ENCODE results near the gene NDUFB5.
A peak's percentile ranks its signal among the peaks of the same experiment; 100 is the strongest.

NDUFB5 gene

DNA sequence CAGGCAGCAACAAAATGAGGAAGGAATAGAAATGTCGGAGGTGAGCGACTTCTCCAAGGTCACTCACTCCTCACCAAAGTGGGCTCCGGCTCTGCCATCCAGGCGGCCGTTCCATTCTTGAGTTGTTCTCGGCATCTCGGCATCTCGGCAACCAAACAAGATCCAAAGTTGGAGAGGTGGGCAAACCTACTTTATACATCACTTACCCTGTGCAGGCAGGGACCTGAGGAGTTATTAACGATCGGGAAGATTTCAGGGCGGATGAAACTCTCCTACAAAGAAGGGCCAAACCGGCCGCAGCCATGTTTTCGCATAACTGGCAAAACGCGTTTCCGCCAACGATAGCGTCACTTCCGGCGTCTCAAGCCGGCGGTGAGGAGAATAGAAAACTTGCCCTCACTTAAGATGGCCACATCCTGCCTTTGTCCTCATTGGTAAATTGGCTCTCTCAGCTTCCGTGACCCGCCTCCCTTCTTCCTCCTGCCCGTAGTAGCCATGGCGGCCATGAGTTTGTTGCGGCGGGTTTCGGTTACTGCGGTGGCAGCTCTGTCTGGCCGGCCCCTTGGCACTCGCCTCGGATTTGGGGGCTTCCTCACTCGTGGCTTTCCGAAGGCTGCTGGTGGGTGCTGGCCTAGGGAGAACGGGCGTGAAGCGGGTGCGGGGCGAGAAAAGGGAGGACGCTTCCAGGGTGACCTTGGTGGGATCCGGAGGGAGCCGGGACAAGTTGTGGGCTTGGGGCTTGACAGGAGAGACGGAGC, at the start of gene NDUFB5, which contains the start of gene MRPL47:
TSS of gene NDUFB5 (plus strand) at position 474 of the 758 bp plus-strand sequence. CDS start at position 496, 22 bp downstream.
TSS of gene MRPL47 (minus strand) at position 318 of the 758 bp plus-strand sequence. CDS start at position 304, 14 bp downstream.
- DNase-seq = peak; percentile 94

DNA sequence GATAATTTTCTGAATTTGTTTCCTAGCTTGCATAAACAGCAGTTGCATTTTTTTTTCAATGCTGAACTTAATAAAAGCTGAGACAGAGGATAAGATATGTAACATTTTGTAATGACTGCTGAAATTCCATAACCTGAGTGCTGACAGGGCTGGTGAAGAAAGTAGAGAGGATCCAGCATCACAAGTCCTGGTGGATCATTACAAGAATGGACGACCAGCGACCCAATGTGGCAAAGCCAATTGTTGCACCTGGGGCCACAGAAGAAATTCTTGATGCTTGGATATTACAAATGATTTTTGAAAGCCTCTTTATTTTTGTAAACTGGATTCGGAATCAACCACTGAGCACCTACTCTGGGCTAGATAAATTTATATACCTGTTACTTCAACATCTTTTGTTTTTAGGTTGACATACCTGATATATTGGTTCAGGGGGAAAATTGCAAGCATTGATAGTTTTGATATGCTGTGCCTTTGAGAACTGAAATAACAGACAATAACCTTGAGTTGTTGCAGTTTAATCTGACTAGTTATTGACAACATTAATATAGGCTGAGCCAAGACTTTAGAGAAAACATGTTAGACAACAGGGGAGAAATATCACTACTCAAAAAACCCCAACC, 45.7 kb upstream of the NDUFB5 start:
- peak; percentile 66 for DNase-seq

DNA sequence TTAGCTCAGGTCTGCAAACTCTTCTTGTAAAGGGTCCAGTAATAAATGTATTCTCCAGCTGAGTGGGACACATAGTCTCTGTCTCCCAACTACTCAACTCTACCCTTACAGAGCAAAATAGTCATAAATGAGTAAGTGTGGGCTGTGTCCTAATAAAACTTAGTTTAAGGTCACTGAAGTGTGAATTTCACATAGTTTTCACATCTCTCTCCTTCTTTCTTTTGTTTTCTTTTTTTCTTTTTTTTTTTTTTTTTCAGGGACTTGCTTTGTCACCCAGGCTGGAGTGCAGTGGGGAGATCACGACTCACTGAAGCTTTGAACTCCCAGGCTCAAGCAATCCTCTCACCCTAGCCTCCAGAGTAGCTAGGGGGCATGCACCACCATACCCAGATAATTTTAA, 43.8 kb upstream of the NDUFB5 start:
- DNase-seq = no peak

DNA sequence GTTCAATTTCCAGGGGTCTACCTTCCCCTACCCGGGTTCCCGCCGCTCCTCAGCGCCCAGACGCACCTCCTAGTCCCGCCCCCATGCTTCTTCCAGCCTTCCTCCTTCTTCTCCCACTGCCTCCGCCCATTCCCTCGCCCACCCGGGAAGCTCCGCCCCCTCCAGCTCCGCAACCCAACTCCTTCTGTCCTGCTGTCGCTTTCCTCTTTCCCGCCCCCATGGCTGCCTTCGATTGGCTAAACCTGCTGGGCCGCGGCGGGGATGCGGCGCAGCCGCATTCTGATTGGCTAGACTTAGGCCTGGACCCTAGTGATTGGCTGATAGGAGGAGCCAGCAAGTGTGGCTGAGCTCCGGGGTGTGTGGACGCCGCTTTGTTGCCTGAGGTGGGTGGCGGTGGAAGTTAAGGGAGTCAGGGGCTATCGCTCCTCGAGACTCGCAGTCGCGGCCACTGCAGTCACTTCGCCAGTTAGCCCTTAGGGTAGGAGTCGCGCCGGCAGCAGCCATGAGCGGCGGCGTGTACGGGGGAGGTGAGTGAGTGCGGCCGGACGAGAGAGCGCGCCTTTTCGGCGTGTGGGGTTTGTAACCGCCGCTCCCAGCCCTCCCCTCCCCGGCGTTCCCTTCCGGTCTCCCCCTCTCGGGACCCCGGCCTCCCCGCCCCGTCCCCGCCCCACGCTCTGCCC, 41.9 kb upstream of the NDUFB5 start, which contains the start of gene ACTL6A:
TSS of gene ACTL6A (plus strand) at position 336 of the 680 bp plus-strand sequence. CDS start at position 503, 167 bp downstream.
- peak; percentile 100 for DNase-seq

DNA sequence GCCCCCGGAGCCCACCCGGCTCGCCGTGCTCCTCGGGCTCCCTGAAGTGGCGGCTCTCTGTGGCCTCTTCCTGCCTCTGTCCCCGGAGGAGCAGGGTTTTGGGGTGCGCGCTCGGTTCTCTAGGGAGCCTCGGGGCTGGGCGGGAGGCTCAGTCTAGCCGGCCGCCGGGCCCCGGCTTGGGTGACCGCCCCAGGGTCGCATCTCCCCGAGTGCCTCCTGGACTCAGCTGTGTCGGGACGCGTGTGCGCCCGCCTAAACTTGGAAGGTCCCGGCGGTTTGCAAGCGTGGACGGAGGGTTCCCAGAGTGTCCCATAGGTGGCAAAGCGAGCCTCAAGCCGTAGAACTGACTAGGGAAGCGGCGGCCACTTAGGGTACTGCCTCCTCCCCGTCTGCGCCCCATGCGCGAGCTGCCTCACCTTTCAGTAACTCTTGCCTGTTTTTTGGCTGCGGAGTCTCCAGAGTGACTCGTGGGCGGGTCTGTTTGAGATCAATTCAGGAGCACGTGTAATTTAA, 41.3 kb upstream of the NDUFB5 start:
- peak; percentile 87 for DNase-seq

DNA sequence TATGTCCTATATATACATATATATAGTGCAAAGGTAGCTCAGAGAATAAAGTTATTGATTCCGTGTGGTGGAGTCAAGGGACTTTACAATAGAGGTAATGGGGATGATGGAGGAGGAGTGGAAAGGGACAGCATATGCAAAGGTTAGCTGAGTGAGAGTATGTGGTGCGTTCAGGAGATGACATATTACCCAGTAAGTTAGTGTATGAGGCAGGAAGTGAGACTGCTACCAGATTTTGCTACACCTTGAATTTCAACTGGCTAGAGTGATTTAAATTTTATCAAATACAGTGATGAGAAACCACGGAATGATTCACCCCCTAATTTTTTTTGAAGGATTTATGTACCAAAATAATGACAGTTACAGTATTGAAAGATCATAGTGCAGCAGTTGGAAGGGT, 39.1 kb upstream of the NDUFB5 start:
- DNase-seq = no peak

DNA sequence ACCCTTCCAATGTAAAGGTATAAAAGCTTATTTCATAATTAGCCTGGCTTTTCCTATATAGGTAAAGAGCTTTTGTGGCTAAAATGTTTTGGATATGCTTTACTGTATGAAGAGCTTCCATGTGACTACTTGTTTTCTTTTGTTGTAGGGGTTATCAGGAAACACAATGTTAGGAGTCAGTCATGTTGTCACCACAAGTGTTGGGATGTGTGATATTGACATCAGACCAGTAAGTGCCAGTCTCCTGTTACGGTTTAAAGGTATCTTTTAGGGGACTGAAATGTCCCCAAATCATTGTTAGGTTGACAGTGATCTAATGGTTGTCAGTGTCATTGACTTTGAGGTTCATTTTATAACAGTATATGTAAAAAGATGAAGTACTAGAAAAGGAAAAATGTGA, 23.6 kb upstream of the NDUFB5 start:
- DNase-seq = no peak

DNA sequence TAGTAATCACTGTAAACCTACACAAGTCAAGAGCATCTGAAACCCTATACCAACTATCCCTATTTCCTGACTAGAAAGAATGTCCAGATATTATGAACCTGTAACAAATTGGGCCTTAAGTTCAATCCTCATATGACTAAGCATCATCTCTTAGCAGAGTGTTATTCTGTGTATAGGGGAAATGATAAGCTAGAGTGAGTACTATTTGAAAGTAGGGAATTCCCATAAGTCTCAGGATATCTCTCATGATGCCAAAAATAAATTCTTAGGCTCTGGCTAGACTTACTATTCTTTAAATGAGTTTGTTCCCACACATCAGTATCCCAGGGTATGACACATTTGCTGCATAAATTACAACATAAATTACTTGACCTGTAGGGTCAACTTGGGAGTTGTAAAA, 15.5 kb upstream of the NDUFB5 start:
- DNase-seq = no peak

DNA sequence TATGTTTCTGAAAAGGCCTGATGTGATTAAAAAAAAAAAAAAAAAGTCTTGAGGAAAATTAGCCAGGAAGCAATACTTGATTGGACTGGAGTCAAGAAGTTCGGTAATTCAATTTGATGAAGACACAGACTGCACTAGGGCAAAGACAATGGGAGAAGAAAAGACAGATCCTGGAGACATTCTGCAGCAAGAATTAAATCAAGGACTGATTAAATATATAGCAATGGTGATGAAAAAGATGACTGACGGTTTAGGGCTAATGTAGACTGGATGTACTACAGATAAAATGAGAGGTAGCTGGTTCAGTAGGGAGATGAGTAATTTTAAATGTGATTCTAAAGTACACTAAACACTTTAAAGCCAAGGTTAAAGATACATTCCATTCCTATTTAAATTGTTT, 13.9 kb upstream of the NDUFB5 start:
- DNase-seq = no peak

DNA sequence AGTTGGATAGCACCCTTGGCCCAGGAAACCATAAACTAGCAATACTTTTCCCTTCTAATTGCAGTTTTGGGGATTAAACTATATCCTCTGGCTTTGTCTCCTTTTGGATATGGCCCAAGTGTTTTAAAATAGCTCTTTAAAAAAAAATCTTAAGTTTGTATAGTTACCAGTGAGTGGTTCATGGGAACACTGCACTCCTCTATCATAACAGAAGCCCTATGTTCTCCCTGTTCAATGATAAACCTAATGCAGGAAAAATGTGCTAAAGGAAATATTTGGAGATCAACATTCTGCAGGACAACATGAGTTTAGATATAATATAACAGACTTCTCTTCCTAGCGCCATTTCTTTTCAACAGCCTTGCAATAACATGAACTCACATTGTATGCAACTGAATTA, 13.3 kb upstream of the NDUFB5 start:
- DNase-seq = no peak

DNA sequence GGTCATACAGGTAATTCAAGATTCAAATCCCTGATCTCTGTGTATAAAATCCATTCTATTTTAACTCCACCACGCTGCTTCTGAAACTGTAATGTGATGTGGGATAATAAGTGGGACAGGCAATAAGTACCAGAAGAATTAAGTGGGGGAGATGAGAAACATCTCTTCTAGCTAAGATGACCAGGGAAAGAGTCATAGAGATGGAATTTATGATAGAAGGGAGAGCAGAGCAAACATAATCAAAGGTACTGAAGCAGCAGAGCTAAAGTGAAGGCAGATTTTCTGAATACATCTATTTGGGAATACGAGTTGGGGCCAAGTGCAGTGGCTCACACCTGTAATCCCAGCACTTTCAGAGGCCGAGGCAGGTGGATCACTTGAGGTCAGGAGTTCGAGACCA, 5.1 kb upstream of the NDUFB5 start:
- DNase-seq = no peak

DNA sequence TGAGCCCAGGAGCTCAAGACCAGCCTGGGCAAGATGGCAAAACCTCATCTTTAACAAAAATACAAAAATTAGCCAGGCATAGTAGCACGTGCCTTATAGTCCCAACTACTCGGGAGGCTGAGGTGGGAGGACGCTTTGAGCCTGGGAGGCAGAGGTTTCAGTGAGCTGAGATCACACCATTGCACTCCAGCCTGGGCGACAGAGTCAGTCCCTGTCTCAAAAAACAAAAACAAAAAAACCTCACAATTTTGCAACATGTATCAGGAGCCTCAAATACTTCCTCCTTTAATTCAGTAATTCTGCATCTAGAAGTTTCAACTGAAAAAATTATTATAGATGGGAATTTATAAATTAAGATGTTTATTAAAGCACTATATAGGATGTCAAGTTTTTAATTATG, 1.3 kb upstream of the NDUFB5 start:
- no peak for DNase-seq

DNA sequence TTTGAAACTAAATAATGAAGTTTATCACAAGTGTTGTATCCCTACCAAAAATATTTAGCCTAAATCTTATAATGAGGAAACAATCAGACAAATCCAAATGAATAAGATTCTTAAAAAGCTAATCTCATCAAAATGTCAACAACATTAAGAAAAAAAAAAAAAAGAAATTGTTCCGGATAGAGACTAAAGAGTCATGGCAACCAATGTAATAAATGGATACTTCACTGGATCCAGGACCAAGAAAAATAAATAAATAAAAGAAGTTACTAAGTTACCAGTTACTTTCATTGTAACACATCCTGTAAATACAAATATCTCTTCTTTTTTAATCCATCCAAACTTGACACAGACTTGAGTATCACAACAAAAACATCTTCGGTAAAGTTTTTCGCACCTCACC, 763 bp upstream of the NDUFB5 start:
- DNase-seq = no peak

DNA sequence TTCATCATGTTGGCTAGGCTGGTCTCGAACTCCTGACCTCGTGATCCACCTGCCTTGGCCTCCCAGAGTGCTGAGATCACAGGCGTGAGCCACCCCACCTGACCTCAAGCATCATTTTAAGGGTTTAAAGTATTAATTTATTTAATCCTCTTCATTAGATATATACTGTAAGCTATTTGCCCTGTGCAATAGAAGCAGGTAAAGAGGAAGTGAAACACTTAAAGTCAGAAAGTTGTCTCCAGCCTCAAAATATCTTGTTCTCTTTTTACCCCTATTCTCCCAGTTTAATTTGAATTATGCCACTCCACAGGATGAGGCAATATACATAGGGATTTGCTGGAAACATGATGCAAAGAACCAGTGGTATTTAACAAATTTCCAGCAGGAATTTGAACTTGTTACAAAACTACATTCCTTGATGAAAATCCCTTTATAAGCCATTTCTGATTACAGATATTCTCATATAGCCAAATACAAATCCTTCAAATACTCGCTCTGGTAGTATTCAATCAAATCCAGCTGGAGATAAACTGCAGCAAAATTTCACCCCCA, 2.0 kb downstream of the NDUFB5 start:
- DNase-seq = no peak

DNA sequence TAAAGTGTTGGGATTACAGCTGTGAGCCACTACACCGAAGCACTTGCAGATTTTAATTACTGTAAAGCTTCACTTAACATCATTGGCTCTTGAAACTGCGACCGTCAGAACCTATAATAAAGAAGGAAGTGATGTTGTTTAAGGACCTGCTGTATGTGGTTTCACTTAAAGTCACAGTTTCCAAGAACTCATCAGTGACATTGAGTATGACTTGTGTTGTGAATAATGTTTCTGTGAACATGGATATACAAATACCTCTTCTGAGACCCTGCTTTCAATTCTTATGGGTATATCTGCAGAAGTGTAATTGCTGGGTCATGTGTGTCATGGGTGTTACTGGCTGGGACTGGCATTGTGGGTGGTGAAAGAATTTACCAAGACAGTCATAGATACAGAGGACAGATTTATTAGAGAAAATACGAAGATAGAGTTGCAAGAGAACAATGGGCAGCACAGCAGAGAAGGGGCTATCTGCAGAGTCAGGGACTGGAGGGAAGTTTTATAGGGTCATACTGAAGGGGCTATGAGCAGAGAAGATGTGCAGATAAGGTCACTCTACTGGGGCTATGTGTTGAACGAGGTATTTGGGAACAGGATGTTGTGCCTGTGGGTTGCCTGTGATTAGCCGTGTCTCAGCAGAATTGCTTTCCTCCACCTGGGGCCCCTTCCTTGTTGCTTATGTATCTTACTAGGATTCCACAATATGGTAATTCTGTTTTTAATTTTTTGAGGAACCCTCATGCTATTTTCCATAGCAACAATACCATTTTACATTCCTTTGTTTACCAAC, 4.5 kb downstream of the NDUFB5 start:
- DNase-seq = peak; percentile 18

DNA sequence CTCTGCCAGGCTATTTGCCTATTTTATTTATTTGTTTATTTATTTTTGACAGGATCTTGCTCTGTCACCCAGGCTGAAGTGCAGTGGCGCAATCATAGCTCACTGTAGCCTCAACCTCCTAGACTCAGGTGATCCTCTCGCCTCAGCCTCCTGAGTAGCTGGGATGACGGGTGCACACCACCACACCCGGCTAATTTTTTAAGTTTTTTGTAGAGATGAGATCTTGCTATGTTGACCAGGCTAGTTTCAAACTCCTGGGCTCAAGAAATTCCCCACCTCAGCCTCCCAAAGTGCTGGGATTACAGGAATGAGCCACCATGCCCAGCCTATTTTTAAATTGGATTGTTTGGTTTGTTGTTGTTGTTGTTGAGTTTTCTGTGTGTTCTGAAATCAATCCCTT, 5.5 kb downstream of the NDUFB5 start:
- no peak for DNase-seq

DNA sequence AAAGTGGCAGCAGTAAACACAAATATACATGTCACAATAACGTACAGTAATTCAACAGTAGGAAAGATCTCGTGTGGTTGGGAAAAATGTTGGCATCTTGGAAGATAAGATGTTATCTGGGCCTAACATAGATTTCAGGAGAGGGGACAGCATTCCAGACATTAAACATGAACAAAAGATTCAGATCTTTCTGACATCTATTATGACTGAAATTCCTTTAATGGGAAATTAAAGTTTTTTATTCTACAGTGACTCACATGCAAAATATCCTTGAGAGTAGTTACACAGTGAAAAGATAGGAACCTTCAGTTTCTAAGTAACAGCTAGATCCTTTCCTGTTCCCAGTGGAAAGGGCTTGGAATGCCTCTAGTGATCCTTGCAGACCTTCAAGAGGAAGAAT, 9.2 kb downstream of the NDUFB5 start:
- DNase-seq = no peak

DNA sequence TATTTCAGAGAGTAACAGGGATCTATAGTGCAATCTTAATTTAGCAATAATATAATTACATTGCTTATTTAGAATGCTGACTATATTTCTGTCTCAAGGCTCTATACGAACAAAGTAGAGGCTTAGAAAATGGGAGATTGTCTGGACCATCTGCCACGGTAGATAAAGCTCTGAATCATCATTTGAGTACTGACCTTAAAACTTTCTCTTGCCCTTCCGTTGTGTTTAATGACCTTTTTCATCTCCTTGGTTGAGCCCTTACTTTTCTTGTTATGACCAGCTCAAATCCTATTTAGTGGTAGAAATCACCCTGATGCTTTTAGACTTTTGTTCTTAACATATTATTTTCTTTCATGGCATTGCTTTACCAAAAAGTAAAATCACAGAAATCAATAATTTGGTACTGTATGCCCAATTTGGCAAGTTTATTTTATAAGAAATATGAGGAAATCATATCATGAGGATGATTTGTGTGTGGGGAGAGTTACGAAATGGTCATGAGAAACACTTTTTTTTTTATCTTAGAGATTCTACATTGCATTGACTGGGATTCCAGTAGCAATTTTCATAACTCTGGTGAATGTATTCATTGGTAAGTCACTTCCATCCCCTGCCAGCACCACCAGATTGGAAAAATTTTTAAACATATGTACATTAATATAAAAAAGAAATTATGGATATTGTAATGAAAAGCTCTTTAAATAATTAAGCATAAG, 11.0 kb downstream of the NDUFB5 start:
- no peak for DNase-seq

DNA sequence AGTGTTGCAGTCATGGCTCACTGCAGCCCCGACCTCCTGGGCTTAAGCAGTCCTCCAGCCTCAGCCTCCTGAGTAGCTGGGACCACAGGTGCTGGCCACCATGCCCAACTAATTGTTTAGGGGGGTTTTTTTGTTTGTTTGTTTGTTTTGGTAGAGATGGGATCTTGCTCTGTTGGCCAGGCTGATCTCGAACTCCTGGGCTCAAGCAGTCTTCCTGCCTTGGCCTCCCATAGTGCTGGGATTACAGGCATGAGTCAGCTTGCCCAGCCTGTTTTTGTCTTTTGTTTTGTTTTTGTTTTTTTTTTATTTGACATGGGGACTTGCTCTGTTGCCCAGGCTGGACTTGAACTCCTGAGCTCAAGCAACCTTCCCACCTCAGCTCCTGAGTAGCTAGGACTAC, 17.4 kb downstream of the NDUFB5 start:
- no peak for DNase-seq

DNA sequence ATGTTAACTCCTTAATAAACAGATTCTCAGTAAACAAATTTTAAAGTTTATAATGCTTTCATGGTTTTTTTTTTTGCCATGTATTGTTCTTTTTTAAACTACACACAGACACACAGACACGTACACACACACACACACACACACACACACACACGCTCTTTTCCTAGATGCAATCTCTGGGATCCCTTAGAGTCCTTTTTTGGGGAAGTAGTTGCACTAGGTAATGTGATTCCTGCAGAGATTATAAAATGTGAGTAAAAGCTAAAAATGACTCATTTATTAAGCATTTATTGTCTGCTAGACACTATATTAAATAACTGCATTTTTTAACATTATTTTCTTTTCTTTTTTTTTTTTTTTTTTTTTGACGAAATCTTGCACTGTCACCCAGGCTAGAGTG, 19.9 kb downstream of the NDUFB5 start:
- DNase-seq = no peak

DNA sequence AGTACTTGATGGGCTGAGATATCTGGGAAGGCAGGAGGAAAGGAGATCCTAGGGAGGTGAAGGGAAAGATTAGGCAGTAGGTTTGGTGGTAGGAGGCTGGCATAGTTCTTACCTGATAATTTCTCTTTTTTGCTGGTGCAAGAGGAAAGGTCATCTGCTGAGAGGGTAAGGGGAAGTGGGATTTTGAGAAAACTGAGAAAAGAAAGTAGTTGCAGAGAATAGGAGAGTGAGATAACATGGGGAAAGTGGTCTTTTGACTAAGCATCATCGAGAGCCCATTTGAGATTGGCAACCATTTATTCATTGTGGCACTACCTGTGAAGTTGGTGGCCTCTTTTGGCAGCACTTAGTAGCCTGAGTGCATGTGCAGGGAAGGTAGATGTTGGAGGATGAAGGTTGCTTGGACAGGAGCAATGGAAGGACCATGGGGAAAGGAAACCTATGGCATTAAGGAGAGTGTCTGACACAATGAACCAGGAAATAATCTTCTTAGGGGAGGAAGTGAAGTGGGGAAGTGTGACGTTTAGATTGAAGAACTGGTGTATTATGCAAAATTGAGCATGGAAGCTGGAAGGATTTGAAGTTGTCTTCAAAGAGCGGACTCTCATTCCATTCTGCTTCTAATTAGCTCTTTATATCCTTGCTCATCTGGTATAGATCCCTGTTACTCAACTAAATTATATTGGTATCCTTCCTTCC, 26.3 kb downstream of the NDUFB5 start:
- no peak for DNase-seq

Measured in activated CD4-positive, alpha-beta T cell treated with anti-CD3 and anti-CD28 coated beads for 48 hours (primary cell).